Right hindlimb (tissue), 1 donor: ENCODE measurements around the gene CARD16.
"Not testable (repeated sequence)": the region's sequence is repeated elsewhere in the genome, so short reads cannot be mapped to it uniquely, and the experiment has no call there.

Experiments used
- DNase-seq: peaks from one replicate; pipeline ENCODE4 v3.0.0-alpha.2; 2018

Gene CARD16

GRCh38 chr11:105046898-105047579 is 1.9 kb upstream of the CARD16 start:
- no peak for DNase-seq

GRCh38 chr11:105045676-105046296 is 651 bp upstream of the CARD16 start:
- DNase-seq = no peak

GRCh38 chr11:105042178-105042577 is 3.0 kb downstream of the CARD16 start:
- no peak for DNase-seq

GRCh38 chr11:105040703-105041102 is 4.4 kb downstream of the CARD16 start:
- no peak for DNase-seq

- DNase-seq = peak; percentile 59
Observed at GRCh38 chr11:105034813-105035620, 10.1 kb downstream of the CARD16 start, which contains the start of gene CASP1. CASP1 (minus strand) TSS chr11:105035144; CDS start chr11:105035113, 31 bp downstream.

- not testable (repeated sequence) for DNase-seq
Observed at GRCh38 chr11:105034388-105034787, 10.7 kb downstream of the CARD16 start.

- DNase-seq = no peak
Observed at GRCh38 chr11:105033781-105034180, 11.4 kb downstream of the CARD16 start.

- no peak for DNase-seq
Observed at GRCh38 chr11:105033343-105033742, 11.8 kb downstream of the CARD16 start.

- DNase-seq = no peak
Observed at GRCh38 chr11:105032495-105032894, 12.6 kb downstream of the CARD16 start.

- no peak for DNase-seq
Observed at GRCh38 chr11:105027678-105028077, 17.5 kb downstream of the CARD16 start.

GRCh38 chr11:105024394-105024793 is 20.7 kb downstream of the CARD16 start:
- DNase-seq = no peak

GRCh38 chr11:105023003-105023402 is 22.1 kb downstream of the CARD16 start, which contains the start of gene CASP5:
CASP5 (minus strand) TSS chr11:105023168; CDS start chr11:105023136, 32 bp downstream.
- no peak for DNase-seq

GRCh38 chr11:105022527-105022926 is 22.6 kb downstream of the CARD16 start:
- no peak for DNase-seq

GRCh38 chr11:105007463-105007862 is 37.7 kb downstream of the CARD16 start:
- no peak for DNase-seq

GRCh38 chr11:105005451-105005845 is 39.7 kb downstream of the CARD16 start:
- DNase-seq = no peak

GRCh38 chr11:105004021-105004420 is 41.1 kb downstream of the CARD16 start:
- no peak for DNase-seq

GRCh38 chr11:105003151-105003550 is 42.0 kb downstream of the CARD16 start:
- DNase-seq = no peak

GRCh38 chr11:105000797-105001196 is 44.3 kb downstream of the CARD16 start:
- DNase-seq = no peak

- no peak for DNase-seq
Observed at GRCh38 chr11:105000167-105000566, 45.0 kb downstream of the CARD16 start.

GRCh38 chr11:104999721-105000120 is 45.4 kb downstream of the CARD16 start:
- no peak for DNase-seq

GRCh38 chr11:104997288-104997687 is 47.8 kb downstream of the CARD16 start:
- DNase-seq = no peak

GRCh38 chr11:104995001-104995408 is 50.1 kb downstream of the CARD16 start:
- DNase-seq = no peak

- DNase-seq = no peak
Observed at GRCh38 chr11:104992781-104993180, 52.4 kb downstream of the CARD16 start.

- DNase-seq = no peak
Observed at GRCh38 chr11:104991994-104992393, 53.1 kb downstream of the CARD16 start.
